ENCODE data around the gene SLC35B2. TPM values are rescaled to one million over a fixed set of nuclear protein-coding genes. Genes with fewer than 3 reads are reported as not detected.

Gene SLC35B2
- polyA plus RNA-seq, 5 donors: 38.9 to 49.0 (median 43.2) TPM

GRCh38 chr6:44269178-44269920 is 12.0 kb upstream of the SLC35B2 start:
- no peak for DNase-seq

- DNase-seq: no peak
Observed at GRCh38 chr6:44268095-44268628, 10.8 kb upstream of the SLC35B2 start.

- no peak for DNase-seq
Observed at GRCh38 chr6:44267252-44267651, 9.9 kb upstream of the SLC35B2 start.

GRCh38 chr6:44266347-44266746 is 9.0 kb upstream of the SLC35B2 start:
- no peak for DNase-seq

GRCh38 chr6:44265722-44266233 is 8.4 kb upstream of the SLC35B2 start:
- DNase-seq: no peak

- peak; percentile 92 to 93 for DNase-seq
Observed at GRCh38 chr6:44265007-44265721, 7.8 kb upstream of the SLC35B2 start, which contains the start of gene NFKBIE. NFKBIE (minus strand) TSS chr6:44265551; CDS start chr6:44265346, 205 bp downstream.

- DNase-seq: no peak
Observed at GRCh38 chr6:44264154-44265006, 7.1 kb upstream of the SLC35B2 start.

GRCh38 chr6:44263354-44264100 is 6.2 kb upstream of the SLC35B2 start:
- DNase-seq: no peak

- no peak for DNase-seq
Observed at GRCh38 chr6:44262467-44263353, 5.4 kb upstream of the SLC35B2 start.

GRCh38 chr6:44261581-44261980 is 4.3 kb upstream of the SLC35B2 start:
- no peak for DNase-seq

GRCh38 chr6:44260451-44261297 is 3.3 kb upstream of the SLC35B2 start:
- no peak for DNase-seq

- DNase-seq: no peak
Observed at GRCh38 chr6:44260011-44260410, 2.7 kb upstream of the SLC35B2 start.

GRCh38 chr6:44258921-44259320 is 1.6 kb upstream of the SLC35B2 start:
- DNase-seq: no peak

GRCh38 chr6:44258325-44258863 is 1.1 kb upstream of the SLC35B2 start:
- DNase-seq: no peak

GRCh38 chr6:44257753-44258324 is 511 bp upstream of the SLC35B2 start:
- no peak for DNase-seq

- no peak for DNase-seq
Observed at GRCh38 chr6:44256775-44257024, 628 bp downstream of the SLC35B2 start.

- DNase-seq: no peak
Observed at GRCh38 chr6:44255871-44256774, 1.2 kb downstream of the SLC35B2 start.

Measured in right lung (tissue), 5 donors.